ENCODE results near the gene NFKBIE.
A peak's percentile ranks its signal among the peaks of the same experiment; 100 is the strongest.

Gene NFKBIE

GRCh38 chr6:44269921-44270525, 4.7 kb upstream of the NFKBIE start, which contains the start of gene TMEM151B:
TSS of gene TMEM151B (plus strand) at chr6:44270450. CDS start at chr6:44270743, 293 bp downstream.
- TF ChIP-seq, protein P1, sequence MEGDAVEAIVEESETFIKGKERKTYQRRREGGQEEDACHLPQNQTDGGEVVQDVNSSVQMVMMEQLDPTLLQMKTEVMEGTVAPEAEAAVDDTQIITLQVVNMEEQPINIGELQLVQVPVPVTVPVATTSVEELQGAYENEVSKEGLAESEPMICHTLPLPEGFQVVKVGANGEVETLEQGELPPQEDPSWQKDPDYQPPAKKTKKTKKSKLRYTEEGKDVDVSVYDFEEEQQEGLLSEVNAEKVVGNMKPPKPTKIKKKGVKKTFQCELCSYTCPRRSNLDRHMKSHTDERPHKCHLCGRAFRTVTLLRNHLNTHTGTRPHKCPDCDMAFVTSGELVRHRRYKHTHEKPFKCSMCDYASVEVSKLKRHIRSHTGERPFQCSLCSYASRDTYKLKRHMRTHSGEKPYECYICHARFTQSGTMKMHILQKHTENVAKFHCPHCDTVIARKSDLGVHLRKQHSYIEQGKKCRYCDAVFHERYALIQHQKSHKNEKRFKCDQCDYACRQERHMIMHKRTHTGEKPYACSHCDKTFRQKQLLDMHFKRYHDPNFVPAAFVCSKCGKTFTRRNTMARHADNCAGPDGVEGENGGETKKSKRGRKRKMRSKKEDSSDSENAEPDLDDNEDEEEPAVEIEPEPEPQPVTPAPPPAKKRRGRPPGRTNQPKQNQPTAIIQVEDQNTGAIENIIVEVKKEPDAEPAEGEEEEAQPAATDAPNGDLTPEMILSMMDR (IDR thresholded peaks at IDR 0.05) = no peak

- TF ChIP-seq, protein P1 (IDR thresholded peaks at IDR 0.05) = no peak
Measured at GRCh38 chr6:44269178-44269920, 4.0 kb upstream of the NFKBIE start.

GRCh38 chr6:44268095-44268628, 2.8 kb upstream of the NFKBIE start:
- TF ChIP-seq, protein P1 (IDR thresholded peaks at IDR 0.05) = peak; percentile 84

DNA sequence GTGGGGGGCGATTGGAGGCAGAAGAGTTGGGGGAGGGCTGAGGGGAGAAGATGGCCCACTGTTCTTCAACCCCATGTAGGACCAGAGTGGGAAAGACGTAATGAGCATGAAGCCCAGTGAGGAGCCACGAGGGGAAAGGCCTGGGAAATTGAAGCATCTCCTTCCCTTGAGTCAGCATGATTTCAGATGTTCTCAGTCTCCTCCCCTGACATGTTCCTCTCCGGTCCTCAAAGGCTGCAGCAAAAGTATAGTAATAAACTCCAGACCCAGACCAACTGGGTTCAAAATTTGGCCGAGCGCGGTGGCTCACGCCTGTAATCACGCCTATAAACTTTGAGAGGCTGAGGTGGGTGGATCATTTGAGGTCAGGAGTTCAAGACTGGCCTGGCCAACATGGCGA, 1.9 kb upstream of the NFKBIE start:
- TF ChIP-seq, protein P1 (IDR thresholded peaks at IDR 0.05) = no peak

- TF ChIP-seq, protein P1 (IDR thresholded peaks at IDR 0.05) = no peak
Measured at GRCh38 chr6:44266347-44266746, 996 bp upstream of the NFKBIE start.

DNA sequence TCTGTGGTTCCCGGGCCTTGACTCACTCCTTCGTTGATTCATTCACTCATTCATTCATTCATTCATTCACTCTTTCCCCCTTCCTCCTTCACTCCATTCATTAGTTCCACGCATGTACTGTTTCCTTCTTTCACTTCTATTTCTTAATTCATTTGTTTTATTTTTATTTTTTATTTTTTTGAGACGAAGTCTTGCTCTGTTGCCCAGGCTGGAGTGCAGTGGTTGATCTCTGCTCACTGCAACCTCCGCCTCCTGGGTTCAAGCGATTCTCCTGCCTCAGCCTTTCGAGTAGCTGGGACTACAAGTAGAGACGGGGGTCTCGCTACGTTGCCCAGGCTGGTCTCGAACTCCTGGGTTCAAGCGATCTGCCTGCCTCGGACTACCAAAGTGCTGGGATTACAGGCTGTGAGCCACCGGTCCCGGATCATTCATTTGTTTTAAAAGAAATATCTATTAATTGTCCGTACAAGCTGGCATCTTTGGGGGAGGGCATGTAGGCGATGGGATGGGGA, 427 bp upstream of the NFKBIE start:
- TF ChIP-seq, protein P1 (IDR thresholded peaks at IDR 0.05) = no peak

DNA sequence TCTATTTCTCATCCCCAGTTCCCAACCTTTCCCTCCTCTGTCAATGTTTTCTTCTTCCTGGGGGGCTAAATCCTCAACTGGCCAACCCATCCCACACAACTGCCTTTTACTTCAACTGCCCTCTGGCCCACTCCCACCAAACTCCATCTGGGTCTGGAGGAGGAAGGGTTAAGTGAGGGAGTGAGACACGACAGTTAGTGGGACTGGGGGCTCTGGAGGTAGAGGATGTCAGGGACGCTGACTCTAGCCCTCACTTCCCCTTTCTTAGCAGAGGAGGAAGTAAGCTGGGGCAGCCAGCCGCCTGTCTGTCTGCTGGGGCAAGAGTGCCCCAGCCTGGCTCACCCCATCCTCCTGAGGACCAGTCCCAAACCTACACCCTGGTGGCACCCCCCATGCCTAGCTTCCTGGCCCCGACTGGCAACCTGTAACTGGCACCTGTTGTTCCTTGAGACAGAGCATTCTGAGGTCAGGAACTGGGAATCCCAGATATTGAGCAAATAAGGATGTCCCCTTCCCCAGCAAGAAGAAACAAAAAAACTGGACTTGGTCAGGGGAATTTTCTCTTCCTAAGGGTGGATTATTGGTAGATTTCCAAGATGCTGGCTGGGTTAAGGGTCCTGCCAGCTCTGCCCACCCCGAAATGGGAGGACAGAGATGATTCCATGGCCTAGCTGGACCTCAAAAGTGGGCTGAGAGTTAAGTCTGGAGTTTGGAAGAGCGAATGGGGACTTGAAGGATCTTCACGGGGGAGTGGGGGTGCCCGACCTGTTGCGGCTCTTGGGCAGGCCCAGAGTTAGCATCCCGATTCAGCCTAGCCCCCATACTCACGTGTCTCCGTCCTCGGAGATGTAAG, 971 bp downstream of the NFKBIE start:
- TF ChIP-seq, protein P1 (IDR thresholded peaks at IDR 0.05) = no peak

All from LNCAP (cell line).